Measurements from ENCODE around the gene VPS18.
A peak's percentile ranks its signal among the peaks of the same experiment; 100 is the strongest.

VPS18 gene

DNA sequence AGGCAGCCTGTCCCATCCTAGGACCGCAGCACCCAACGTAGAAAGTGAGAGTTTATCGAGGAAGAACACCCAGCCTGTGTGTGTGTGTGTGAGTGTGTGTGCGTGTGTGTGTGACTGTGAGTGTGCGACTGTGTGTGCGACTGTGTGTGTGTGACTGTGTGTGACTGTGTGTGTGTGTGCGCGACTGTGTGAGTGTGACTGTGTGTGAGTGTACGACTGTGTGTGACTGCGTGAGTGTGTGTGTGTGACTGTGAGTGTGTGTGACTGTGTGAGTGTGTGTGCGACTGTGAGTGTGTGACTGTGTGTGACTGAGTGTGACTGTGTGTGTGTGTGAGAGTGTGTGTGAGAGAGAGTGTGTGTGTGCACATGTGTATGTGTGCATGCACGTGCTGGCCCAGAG is 19.8 kb downstream of the VPS18 start:
- no peak overlapping the region for H3K27ac ChIP-seq (ENCODE audit: poor library complexity, severe bottlenecking)
- no peaks in the 10 kb centered on the region for H3K9me3 ChIP-seq (ENCODE audit: severe bottlenecking)
- no peaks in the 10 kb centered on the region for H3K27me3 ChIP-seq (ENCODE audit: insufficient read depth, poor library complexity, severe bottlenecking)
- DNase-seq (ENCODE audit: low spot score) (no peak), ATAC-seq (ENCODE audit: low read depth) (no peak)
- TF ChIP-seq, protein P1, sequence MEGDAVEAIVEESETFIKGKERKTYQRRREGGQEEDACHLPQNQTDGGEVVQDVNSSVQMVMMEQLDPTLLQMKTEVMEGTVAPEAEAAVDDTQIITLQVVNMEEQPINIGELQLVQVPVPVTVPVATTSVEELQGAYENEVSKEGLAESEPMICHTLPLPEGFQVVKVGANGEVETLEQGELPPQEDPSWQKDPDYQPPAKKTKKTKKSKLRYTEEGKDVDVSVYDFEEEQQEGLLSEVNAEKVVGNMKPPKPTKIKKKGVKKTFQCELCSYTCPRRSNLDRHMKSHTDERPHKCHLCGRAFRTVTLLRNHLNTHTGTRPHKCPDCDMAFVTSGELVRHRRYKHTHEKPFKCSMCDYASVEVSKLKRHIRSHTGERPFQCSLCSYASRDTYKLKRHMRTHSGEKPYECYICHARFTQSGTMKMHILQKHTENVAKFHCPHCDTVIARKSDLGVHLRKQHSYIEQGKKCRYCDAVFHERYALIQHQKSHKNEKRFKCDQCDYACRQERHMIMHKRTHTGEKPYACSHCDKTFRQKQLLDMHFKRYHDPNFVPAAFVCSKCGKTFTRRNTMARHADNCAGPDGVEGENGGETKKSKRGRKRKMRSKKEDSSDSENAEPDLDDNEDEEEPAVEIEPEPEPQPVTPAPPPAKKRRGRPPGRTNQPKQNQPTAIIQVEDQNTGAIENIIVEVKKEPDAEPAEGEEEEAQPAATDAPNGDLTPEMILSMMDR (IDR thresholded peaks at IDR 0.05; ENCODE audit: poor library complexity, severe bottlenecking) = no peak
- no peaks in the 10 kb centered on the region for H3K36me3 ChIP-seq (ENCODE audit: low read depth)
- peaks cover 6% of the 10 kb centered on the region for H3K4me1 ChIP-seq (ENCODE audit: insufficient read depth, poor library complexity, severe bottlenecking)
- H3K4me3 ChIP-seq (ENCODE audit: severe bottlenecking) = no peak overlapping the region

DNA sequence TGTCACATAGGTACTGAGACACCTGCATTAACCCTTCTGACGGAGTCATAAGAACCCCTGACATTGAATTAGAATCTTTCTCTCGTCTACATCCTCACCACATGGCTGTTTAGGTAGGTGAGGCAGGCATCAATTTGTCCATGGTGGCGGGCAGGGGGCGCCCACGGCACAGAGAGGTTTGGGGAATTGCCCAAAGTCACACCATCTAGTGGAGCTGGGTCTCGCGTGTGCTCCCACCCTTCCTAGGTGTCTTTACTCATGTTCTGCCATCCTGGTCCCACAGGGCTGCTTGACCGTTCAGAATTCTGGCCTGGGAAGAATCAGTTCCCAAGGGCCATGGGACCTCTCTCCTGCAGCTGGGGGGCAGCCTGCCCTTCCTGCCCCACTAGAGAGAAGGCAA is 20.2 kb downstream of the VPS18 start:
- peak overlapping the region; percentile 33 for H3K27ac ChIP-seq (ENCODE audit: poor library complexity, severe bottlenecking)

DNA sequence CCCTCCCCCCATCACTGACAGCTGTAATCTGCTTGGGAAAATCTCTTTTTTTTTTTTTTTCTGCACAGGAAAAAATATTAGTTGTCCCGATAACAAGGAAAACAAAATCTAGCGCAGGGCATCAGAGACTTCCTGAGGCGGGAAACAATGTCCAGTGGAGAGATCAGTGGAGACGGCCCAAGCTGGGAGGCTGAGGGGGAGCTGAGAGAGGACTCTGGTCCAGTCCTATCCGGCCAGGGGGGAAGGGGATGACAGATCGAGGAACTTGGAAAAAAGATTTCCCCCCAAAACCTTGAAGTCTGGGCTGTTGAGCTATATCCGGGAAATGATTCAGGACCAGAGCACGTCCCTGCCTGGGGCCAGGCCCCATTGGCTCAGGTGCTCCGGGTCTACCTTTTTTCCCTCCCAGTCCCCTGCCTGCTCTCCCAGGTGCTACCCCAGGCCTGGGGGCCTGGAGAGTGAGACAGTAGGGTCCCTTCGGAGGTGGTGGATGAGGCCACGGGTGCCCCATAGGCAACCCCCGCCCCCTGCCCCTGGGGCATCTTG is 20.9 kb downstream of the VPS18 start:
- Histone ChIP-seq H3K9me3 (ENCODE audit: severe bottlenecking) (no peaks in the 10 kb centered on the region), H3K27ac (ENCODE audit: poor library complexity, severe bottlenecking) (peak overlapping the region; percentile 33), H3K4me3 (ENCODE audit: severe bottlenecking) (no peak overlapping the region), H3K27me3 (ENCODE audit: insufficient read depth, poor library complexity, severe bottlenecking) (no peaks in the 10 kb centered on the region), H3K36me3 (ENCODE audit: low read depth) (no peaks in the 10 kb centered on the region), H3K4me1 (ENCODE audit: insufficient read depth, poor library complexity, severe bottlenecking) (peaks cover 6% of the 10 kb centered on the region)
- no peak for DNase-seq (ENCODE audit: low spot score)
- TF ChIP-seq, protein P1 (IDR thresholded peaks at IDR 0.05; ENCODE audit: poor library complexity, severe bottlenecking) = no peak
- peak; percentile 56 for ATAC-seq (ENCODE audit: low read depth)

More for the DNA sequence above, 20.2 kb downstream of the VPS18 start:
- Histone ChIP-seq H3K9me3 (ENCODE audit: severe bottlenecking) (no peaks in the 10 kb centered on the region), H3K4me3 (ENCODE audit: severe bottlenecking) (no peak overlapping the region), H3K36me3 (ENCODE audit: low read depth) (no peaks in the 10 kb centered on the region), H3K27me3 (ENCODE audit: insufficient read depth, poor library complexity, severe bottlenecking) (no peaks in the 10 kb centered on the region), H3K4me1 (ENCODE audit: insufficient read depth, poor library complexity, severe bottlenecking) (peaks cover 6% of the 10 kb centered on the region)
- no peak for ATAC-seq (ENCODE audit: low read depth)
- no peak for DNase-seq (ENCODE audit: low spot score)
- TF ChIP-seq, protein P1 (IDR thresholded peaks at IDR 0.05; ENCODE audit: poor library complexity, severe bottlenecking) = no peak

DNA sequence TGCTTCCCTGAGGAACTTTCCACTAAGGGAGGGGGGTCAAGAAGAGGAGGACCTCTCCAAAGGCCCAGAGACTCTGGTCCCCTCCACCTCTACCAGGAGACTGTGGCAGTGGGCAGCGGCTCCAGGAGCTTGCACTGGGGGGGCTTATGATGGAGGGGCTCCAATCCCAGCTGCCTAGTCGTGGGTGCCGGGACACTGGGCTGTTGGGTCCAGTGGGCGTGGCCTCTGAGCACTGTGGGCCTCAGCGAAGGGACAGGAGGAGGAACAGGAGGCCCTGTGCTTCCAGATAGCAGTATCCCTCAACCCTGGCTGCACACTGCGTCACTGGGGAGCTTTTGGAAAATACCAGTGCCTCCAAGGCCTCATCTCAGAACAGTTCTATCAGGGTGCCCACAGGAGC is 21.4 kb downstream of the VPS18 start:
- H3K9me3 ChIP-seq (ENCODE audit: severe bottlenecking) = no peaks in the 10 kb centered on the region

DNA sequence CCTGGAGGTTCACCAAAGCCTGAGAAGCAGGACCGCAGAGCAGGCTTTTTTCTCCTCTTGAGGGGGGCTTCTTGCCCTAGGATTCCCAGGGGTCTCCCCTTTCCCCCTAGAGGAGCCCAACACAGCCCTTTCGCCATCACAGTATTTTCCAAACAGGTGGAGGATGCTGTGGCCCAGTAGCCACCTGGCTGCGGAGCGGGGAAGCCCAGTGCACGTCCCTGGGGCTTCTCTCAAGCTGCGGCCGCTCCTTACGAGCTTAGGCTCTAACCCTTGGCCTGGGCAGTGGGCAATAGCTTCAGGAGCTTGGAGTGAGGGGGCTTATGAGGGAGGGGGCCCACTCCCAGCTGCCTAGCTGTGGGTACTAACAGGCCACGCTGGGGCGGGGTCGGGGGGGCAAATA is 23.3 kb downstream of the VPS18 start:
- Histone ChIP-seq H3K27me3 (ENCODE audit: insufficient read depth, poor library complexity, severe bottlenecking) (no peaks in the 10 kb centered on the region), H3K4me1 (ENCODE audit: insufficient read depth, poor library complexity, severe bottlenecking) (peaks cover 6% of the 10 kb centered on the region), H3K9me3 (ENCODE audit: severe bottlenecking) (no peaks in the 10 kb centered on the region), H3K36me3 (ENCODE audit: low read depth) (no peaks in the 10 kb centered on the region), H3K27ac (ENCODE audit: poor library complexity, severe bottlenecking) (no peak overlapping the region), H3K4me3 (ENCODE audit: severe bottlenecking) (no peak overlapping the region)
- DNase-seq (ENCODE audit: low spot score) (no peak), ATAC-seq (ENCODE audit: low read depth) (no peak)
- TF ChIP-seq, protein P1 (IDR thresholded peaks at IDR 0.05; ENCODE audit: poor library complexity, severe bottlenecking) = no peak

More for the DNA sequence above, 21.4 kb downstream of the VPS18 start:
- H3K4me1 ChIP-seq (ENCODE audit: insufficient read depth, poor library complexity, severe bottlenecking) = peaks cover 6% of the 10 kb centered on the region
- TF ChIP-seq, protein P1 (IDR thresholded peaks at IDR 0.05; ENCODE audit: poor library complexity, severe bottlenecking) = no peak
- H3K4me3 ChIP-seq (ENCODE audit: severe bottlenecking) = no peak overlapping the region
- no peaks in the 10 kb centered on the region for H3K36me3 ChIP-seq (ENCODE audit: low read depth)
- ATAC-seq (ENCODE audit: low read depth) = no peak
- H3K27ac ChIP-seq (ENCODE audit: poor library complexity, severe bottlenecking) = peak overlapping the region; percentile 33
- peak; percentile 73 for DNase-seq (ENCODE audit: low spot score)
- H3K27me3 ChIP-seq (ENCODE audit: insufficient read depth, poor library complexity, severe bottlenecking) = no peaks in the 10 kb centered on the region

All from RWPE2 (cell line).